Esophagus squamous epithelium (tissue), 4 donors: Measurements from ENCODE around the gene CFAP410.

ENCODE experiments used
- POLR2A ChIP-seq, 4 donors: fragments of 450-650 bp; IDR thresholded peaks; one replicate each; pipeline ENCODE4 v1.6.1; 2017; ENCODE audit warnings: antibody characterized with exemption in 4 of 4, mild to moderate bottlenecking in 4 of 4, moderate library complexity in 3 of 4
- TF ChIP-seq, protein P1 (sequence below), 6 experiments: fragments of 450-650 bp in 4 of 6; fragments of 200-600 bp in 2 of 6; sonication (generic) in 2 of 6; IDR thresholded peaks; one replicate each; pipeline ENCODE4 v1.5.1; 2016 to 2019; ENCODE audit warnings: antibody characterized with exemption in 6 of 6, mild to moderate bottlenecking in 4 of 6, moderate library complexity in 4 of 6

DNA sequence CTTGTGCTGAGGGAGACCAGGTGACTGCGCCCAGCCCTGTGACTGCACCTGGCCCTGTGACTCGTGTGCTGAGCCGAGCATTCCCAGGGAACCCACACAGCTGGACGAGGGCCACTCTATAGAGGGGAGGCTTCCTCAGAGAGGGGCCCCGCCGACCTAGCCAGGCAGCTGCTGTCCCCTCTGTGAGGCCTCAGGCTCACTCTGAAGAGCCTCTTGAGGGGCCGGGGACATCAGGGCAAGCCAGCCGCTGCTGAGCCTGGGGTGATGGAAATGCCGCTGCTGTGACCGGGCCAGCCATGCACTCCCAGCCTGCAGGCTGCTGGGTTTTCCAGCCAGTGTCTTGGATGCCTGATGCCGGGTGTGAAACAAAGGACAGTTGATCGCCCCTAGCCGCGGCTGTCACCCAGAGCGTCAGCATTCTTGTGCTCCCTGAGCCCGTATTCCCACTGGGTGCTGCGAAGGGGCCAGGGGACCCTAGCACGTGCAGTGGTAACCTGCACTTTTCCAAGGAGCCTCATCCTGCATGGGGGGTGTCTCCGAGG lies 21.9 kb downstream of the CFAP410 start:
- TF ChIP-seq, protein P1, sequence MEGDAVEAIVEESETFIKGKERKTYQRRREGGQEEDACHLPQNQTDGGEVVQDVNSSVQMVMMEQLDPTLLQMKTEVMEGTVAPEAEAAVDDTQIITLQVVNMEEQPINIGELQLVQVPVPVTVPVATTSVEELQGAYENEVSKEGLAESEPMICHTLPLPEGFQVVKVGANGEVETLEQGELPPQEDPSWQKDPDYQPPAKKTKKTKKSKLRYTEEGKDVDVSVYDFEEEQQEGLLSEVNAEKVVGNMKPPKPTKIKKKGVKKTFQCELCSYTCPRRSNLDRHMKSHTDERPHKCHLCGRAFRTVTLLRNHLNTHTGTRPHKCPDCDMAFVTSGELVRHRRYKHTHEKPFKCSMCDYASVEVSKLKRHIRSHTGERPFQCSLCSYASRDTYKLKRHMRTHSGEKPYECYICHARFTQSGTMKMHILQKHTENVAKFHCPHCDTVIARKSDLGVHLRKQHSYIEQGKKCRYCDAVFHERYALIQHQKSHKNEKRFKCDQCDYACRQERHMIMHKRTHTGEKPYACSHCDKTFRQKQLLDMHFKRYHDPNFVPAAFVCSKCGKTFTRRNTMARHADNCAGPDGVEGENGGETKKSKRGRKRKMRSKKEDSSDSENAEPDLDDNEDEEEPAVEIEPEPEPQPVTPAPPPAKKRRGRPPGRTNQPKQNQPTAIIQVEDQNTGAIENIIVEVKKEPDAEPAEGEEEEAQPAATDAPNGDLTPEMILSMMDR (IDR thresholded peaks at IDR 0.05): no peak
- no peak for TF ChIP-seq POLR2A (IDR thresholded peaks at IDR 0.05)
